ENCODE results near the gene SFMBT2. TPM values are rescaled to one million over a fixed set of nuclear protein-coding genes. Genes with fewer than 3 reads are reported as not detected.

Gene SFMBT2
- total RNA-seq, 2 donors from 2014 or later: 7.9 TPM

DNA sequence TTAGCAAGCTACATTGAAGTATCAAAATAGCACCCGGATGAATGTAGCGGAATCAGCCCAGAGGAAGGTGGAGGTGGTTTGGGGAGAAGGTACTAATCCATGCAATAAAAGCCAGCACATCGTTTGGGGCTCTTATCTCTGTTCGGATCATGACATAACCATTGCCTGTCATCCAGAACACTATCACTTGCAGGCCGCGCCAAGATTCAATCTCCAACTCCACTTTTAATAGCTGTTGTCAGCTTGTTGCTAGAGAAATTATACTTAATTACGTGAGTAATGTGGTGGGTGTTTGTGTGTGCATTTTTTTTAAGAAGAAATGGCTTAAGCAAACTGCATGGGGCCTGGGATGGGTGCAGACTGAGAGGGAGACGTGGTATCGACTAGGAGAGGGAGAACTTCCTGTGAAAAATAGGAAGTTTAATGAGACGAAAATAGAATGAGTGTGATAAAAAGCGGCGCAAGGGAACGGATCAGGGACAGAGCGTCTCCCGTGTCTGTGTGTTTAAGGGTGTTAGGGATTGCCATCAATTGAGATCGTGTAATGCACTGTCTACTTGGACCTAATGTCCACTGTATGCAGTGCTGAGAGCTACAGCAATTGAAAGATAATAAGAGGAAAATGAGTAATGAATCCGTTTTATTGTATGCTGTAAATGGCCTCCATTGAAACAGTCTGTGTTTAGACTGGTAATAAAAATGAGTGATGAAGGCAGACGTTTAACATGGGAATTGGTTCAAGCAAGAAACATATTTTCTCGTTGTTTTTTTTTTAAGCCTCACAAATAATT, 27.6 kb upstream of the SFMBT2 start:
- H3K4me1 ChIP-seq: no peaks in the 10 kb centered on the region
- H3K36me3 ChIP-seq: no peaks in the 10 kb centered on the region
- H3K4me3 ChIP-seq: no peak overlapping the region
- no peaks in the 10 kb centered on the region for H3K9me3 ChIP-seq
- no peak overlapping the region for H3K27ac ChIP-seq
- H3K27me3 ChIP-seq: peaks cover 0 to 5% of the 10 kb centered on the region in 2 donors
- TF ChIP-seq, protein P1, sequence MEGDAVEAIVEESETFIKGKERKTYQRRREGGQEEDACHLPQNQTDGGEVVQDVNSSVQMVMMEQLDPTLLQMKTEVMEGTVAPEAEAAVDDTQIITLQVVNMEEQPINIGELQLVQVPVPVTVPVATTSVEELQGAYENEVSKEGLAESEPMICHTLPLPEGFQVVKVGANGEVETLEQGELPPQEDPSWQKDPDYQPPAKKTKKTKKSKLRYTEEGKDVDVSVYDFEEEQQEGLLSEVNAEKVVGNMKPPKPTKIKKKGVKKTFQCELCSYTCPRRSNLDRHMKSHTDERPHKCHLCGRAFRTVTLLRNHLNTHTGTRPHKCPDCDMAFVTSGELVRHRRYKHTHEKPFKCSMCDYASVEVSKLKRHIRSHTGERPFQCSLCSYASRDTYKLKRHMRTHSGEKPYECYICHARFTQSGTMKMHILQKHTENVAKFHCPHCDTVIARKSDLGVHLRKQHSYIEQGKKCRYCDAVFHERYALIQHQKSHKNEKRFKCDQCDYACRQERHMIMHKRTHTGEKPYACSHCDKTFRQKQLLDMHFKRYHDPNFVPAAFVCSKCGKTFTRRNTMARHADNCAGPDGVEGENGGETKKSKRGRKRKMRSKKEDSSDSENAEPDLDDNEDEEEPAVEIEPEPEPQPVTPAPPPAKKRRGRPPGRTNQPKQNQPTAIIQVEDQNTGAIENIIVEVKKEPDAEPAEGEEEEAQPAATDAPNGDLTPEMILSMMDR (IDR thresholded peaks at IDR 0.05): no peak
- no peak for DNase-seq (ENCODE audit: low spot score)

DNA sequence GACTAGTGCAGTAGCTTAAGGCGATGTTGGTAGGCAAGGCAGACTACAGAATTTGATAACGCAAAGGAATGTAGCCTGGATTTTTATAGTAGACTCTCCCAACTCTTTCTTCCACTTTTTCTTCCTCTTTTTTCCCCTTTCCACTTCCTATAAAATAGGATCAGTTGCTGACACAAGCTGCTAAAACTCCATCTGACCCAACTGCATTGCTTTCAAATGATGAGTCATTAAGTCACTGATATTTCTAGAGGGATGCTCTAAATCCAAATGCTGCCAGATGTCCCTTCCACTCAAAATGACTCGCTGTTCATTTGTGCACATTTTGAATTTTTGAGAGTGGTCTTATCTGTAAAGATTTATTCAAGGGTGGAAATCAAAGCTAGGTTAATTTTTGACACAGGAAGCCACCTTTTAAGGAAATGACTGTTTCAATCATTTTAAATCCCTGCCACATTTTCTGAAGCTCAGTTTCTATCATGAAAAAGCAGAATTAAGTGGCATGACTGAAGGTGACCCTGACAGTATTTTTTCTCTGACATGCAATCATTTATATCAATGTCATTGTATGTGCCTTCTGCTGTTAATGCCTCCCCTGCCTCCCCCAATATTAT, 25.8 kb upstream of the SFMBT2 start:
- Histone ChIP-seq H3K36me3 (no peaks in the 10 kb centered on the region), H3K9me3 (no peaks in the 10 kb centered on the region), H3K4me1 (no peaks in the 10 kb centered on the region), H3K27me3 (peaks cover 0 to 5% of the 10 kb centered on the region in 2 donors), H3K4me3 (no peak overlapping the region), H3K27ac (no peak overlapping the region)
- DNase-seq (ENCODE audit: low spot score): no peak
- TF ChIP-seq, protein P1 (IDR thresholded peaks at IDR 0.05): no peak

DNA sequence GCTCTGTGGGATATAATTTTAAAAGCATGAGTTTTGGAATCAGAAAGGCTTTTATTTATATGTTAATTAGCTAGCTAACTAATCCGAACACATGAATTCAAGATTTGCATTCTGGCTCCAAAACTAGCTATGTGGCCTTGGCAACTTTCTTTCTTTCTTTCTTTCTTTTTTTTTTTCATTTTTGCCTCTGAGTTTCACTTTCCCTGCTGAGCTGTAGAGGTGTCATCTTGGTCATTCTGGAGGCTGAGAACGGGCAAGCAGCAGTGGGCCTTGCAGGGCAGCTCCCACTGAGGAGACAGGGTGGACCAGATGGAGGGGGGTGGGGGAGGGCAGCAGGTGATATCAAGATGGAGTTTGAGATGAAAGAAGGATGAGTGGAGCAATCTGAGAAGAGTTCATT, 24.8 kb upstream of the SFMBT2 start:
- Histone ChIP-seq H3K4me3 (no peak overlapping the region), H3K27me3 (peaks cover 0 to 5% of the 10 kb centered on the region in 2 donors), H3K9me3 (no peaks in the 10 kb centered on the region), H3K4me1 (no peaks in the 10 kb centered on the region), H3K36me3 (no peaks in the 10 kb centered on the region), H3K27ac (no peak overlapping the region)
- TF ChIP-seq, protein P1 (IDR thresholded peaks at IDR 0.05): no peak
- no peak for DNase-seq (ENCODE audit: low spot score)

DNA sequence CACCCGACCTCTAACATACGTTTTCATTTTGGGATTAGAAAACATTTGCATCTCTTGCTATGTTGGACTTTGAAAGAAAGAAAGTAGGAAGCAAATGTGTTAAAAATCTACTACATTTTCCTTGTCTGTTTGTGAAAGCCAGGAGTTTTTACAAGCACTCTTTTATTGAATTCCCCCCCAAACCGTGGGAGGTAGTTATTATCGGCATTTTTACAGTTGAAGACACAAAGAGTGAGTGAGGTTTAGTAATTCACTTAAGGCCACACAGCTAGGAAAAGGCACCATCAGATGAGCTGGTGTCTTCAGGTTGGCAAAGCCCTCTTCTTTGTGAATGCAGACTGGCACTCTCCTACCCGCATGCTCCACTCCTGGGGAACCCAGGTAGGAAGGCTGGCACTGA, 23.5 kb upstream of the SFMBT2 start:
- Histone ChIP-seq H3K27ac (no peak overlapping the region), H3K4me3 (no peak overlapping the region), H3K36me3 (no peaks in the 10 kb centered on the region), H3K27me3 (no peaks in the 10 kb centered on the region), H3K9me3 (no peaks in the 10 kb centered on the region), H3K4me1 (no peaks in the 10 kb centered on the region)
- DNase-seq (ENCODE audit: low spot score): no peak
- TF ChIP-seq, protein P1 (IDR thresholded peaks at IDR 0.05): no peak

DNA sequence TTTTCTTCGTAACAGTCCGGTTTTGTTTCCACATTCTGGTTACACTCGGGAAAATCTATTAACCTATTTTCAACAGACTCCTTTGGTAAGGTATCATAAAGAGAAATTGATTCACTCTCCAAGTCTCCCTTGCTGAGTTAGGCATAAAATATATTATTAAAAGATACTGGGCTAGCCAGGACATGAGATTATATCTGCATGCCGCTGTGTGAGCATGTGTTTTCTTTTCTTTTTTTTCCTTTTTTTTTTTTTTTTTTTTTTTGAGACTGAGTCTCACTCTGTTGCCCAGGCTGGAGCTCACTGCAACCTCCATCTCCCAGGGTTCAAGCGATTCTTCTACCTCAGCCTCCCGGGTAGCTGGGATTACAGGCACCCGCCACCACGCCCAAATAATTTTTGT, 23.0 kb upstream of the SFMBT2 start:
- Histone ChIP-seq H3K27ac (no peak overlapping the region), H3K27me3 (no peaks in the 10 kb centered on the region), H3K36me3 (no peaks in the 10 kb centered on the region), H3K4me3 (no peak overlapping the region), H3K9me3 (no peaks in the 10 kb centered on the region), H3K4me1 (no peaks in the 10 kb centered on the region)
- TF ChIP-seq, protein P1 (IDR thresholded peaks at IDR 0.05): no peak
- no peak for DNase-seq (ENCODE audit: low spot score)

Data from right atrium auricular region (tissue), 2 donors.